ENCODE data around the gene COL11A2.
A peak's percentile ranks its signal among the peaks of the same experiment; 100 is the strongest.

The COL11A2 gene

DNA sequence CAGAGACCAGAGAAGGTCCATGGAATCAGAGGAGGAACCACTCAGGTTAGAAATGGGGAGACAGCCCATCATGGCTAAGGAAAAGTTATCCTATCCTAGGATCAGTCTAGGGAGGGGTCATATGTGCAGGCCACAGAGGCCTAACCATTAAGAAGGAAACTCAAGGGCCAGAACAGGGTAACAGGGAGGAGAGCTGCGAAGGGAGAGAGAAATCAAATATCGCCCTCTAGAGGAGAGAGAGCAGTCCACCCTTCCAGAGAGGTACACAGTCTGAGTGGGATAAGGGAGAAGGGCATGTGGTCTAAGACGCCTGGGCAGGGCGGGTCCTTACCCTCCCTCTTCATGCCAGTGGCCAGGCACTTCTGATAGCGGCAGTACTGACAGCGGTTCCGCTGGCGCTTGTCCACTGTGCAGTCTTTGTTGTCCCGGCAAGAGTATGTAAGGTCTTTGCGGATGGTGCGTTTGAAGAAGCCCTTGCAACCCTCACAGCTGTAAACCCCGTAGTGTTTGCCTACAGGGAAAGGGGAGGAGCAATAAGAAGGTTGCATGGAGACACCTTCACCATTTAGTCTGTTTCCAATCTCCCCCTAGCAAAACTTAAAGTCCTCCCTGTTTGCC lies 5.3 kb upstream of the COL11A2 start:
- no peak overlapping the region for H3K27ac ChIP-seq

GRCh38 chr6:33195304-33196165 lies 3.3 kb upstream of the COL11A2 start:
- no peak for TF ChIP-seq ZFX (IDR thresholded peaks at IDR 0.05)
- no peak overlapping the region for H3K27ac ChIP-seq

More for the DNA sequence above, 5.3 kb upstream of the COL11A2 start:
- TF ChIP-seq ZFX (IDR thresholded peaks at IDR 0.05): no peak
- peak; percentile 81 for TF ChIP-seq CTCF (conservative IDR thresholded peaks at IDR 0.05)

- no peak for TF ChIP-seq ZFX (IDR thresholded peaks at IDR 0.05)
- no peak for TF ChIP-seq CTCF (conservative IDR thresholded peaks at IDR 0.05)
- no peak overlapping the region for H3K27ac ChIP-seq
Measured at GRCh38 chr6:33194431-33194979, 2.2 kb upstream of the COL11A2 start.

GRCh38 chr6:33193619-33194018 lies 1.4 kb upstream of the COL11A2 start:
- TF ChIP-seq ZFX (IDR thresholded peaks at IDR 0.05) (no peak), CTCF (conservative IDR thresholded peaks at IDR 0.05) (no peak)
- H3K27ac ChIP-seq: no peak overlapping the region

GRCh38 chr6:33192671-33193602 lies 670 bp upstream of the COL11A2 start:
- no peak overlapping the region for H3K27ac ChIP-seq

DNA sequence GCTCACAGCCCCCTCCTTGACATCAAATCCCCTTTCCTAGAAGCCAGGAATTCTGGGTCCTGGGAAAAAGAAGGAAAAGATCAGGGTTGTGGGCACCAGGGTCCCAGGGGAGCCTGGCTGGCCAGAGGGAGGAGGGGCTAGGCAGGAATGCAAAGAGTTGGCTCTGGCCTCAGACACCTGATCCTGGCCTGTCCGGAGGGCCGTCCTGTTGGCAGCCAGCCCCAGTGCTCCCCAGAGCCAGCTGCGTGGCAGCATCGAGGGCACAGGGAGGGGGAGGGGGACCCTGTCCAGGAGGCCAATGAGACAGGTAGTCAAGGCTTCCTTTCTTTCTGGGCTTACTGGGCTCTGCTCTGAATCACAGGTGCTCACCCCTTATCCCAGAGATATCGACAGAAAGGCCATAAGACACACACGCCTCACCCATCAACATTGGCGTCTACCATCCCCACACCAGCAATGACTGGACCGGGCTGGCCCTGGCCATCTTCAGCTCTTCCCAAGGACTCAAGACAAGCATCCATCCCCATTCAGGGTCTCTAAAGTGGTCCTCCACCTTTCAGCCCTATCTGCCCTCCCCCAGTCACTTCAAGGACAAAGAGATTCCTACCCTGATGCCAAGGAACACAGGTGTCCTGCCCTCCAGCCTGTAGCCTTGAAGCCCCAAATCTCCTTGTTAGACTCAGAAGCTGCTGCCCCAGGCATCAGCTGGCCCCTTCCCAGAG lies 723 bp downstream of the COL11A2 start:
- TF ChIP-seq CTCF (conservative IDR thresholded peaks at IDR 0.05) (no peak), ZFX (IDR thresholded peaks at IDR 0.05) (no peak)
- H3K27ac ChIP-seq: no peak overlapping the region

More at GRCh38 chr6:33192671-33193602, 670 bp upstream of the COL11A2 start:
- no peak for TF ChIP-seq CTCF (conservative IDR thresholded peaks at IDR 0.05)
